IMR-90 (cell line): ENCODE results near the gene MAEA. TPM values are rescaled to one million over a fixed set of nuclear protein-coding genes. Genes with fewer than 3 reads are reported as not detected.

Experiments
- ATAC-seq: fragments of 200-7000 bp; cut with Tn5 transposase; 2 replicates; pipeline ENCODE4 v1.9.1; 2020; ENCODE audit warnings: low read depth, mild to moderate bottlenecking, moderate library complexity
- BruUV-seq: library from RNA; stranded (reverse); fragments of 400-500 nt; replicated peaks from 2 replicates; lab custom pipeline; 2021; lab: Mats Ljungman, UMichigan
- CTCF ChIA-PET: fragments of 300-600 bp; formaldehyde crosslinking; extraction: SDS; loops from one replicate; lab custom pipeline; 2021; ENCODE audit warnings: antibody characterized with exemption; lab: Yijun Ruan, JAX
- POLR2A ChIA-PET: fragments of 300-600 bp; sonication (Branson Sonifier 250); formaldehyde crosslinking; loops from one replicate; lab custom pipeline; 2022; ENCODE audit warnings: antibody characterized with exemption; ENCODE audit not compliant: unreplicated experiment; lab: Charles Lee
- DNase-seq: peaks from one replicate; pipeline ENCODE4 v3.0.0; 2013
- H2AFZ ChIP-seq: replicated peaks from 2 replicates; pipeline ENCODE3; 2013; ENCODE audit warnings: low read length, mild to moderate bottlenecking; ENCODE audit not compliant: poor library complexity
- H2AK5ac ChIP-seq: 2 replicates; pipeline ENCODE4 v1.6.1; 2013; ENCODE audit warnings: low read depth, low read length, inconsistent platforms
- H2AK9ac ChIP-seq: replicated peaks from 2 replicates; pipeline ENCODE3; 2013; ENCODE audit warnings: mild to moderate bottlenecking, low read depth, low read length, moderate library complexity; ENCODE audit not compliant: poor library complexity
- H2BK120ac ChIP-seq: 2 replicates; pipeline ENCODE4 v1.6.1; 2013; ENCODE audit warnings: low read depth, low read length, inconsistent platforms
- H2BK15ac ChIP-seq: 3 replicates; pipeline ENCODE4 v1.6.1; 2013; ENCODE audit warnings: low read depth, low read length, inconsistent platforms
- H2BK20ac ChIP-seq: 2 replicates; pipeline ENCODE4 v1.6.1; 2013; ENCODE audit warnings: low read depth, mild to moderate bottlenecking, inconsistent platforms, low read length, moderate library complexity
- H2BK5ac ChIP-seq: 2 replicates; pipeline ENCODE4 v1.6.1; 2013; ENCODE audit warnings: mild to moderate bottlenecking, low read depth, low read length, inconsistent platforms; ENCODE audit not compliant: poor library complexity, severe bottlenecking
- H3K14ac ChIP-seq: replicated peaks from 2 replicates; pipeline ENCODE4 v1.6.1; 2013; ENCODE audit warnings: low read depth, low read length, inconsistent platforms
- H3K18ac ChIP-seq: 2 replicates; pipeline ENCODE4 v1.6.1; 2013; ENCODE audit warnings: low read depth, low read length, control low read depth
- H3K23ac ChIP-seq: 2 replicates; pipeline ENCODE4 v1.6.1; 2013; ENCODE audit warnings: low read depth, low read length, inconsistent platforms
- H3K27ac ChIP-seq: 2 replicates; pipeline ENCODE4 v1.5.1; 2013; ENCODE audit warnings: mild to moderate bottlenecking, control low read depth, low read length; ENCODE audit not compliant: insufficient read depth
- H3K27me3 ChIP-seq: 2 replicates; pipeline ENCODE4 v1.6.1; 2013; ENCODE audit warnings: low read length; ENCODE audit not compliant: control insufficient read depth, insufficient read depth
- H3K36me3 ChIP-seq: 2 replicates; pipeline ENCODE4 v1.6.1; 2013; ENCODE audit warnings: low read length, mixed read lengths; ENCODE audit not compliant: control insufficient read depth, insufficient read depth
- H3K4ac ChIP-seq: 2 replicates; pipeline ENCODE4 v1.6.1; 2013; ENCODE audit warnings: low read depth, low read length, inconsistent platforms
- H3K4me1 ChIP-seq: 2 replicates; pipeline ENCODE4 v1.6.1; 2013; ENCODE audit warnings: low read length, mixed read lengths; ENCODE audit not compliant: control insufficient read depth, insufficient read depth
- H3K4me2 ChIP-seq: 2 replicates; pipeline ENCODE4 v1.6.1; 2013; ENCODE audit warnings: low read depth, mild to moderate bottlenecking, control low read depth, low read length, moderate library complexity
- H3K4me3 ChIP-seq: 2 replicates; pipeline ENCODE4 v1.5.1; 2013; ENCODE audit warnings: low read depth, mild to moderate bottlenecking, control low read depth, low read length, moderate library complexity; ENCODE audit not compliant: insufficient read depth
- H3K56ac ChIP-seq: 2 replicates; pipeline ENCODE4 v1.6.1; 2013; ENCODE audit warnings: low read length, inconsistent platforms; ENCODE audit not compliant: insufficient read depth; ENCODE audit errors: extremely low read depth
- H3K79me1 ChIP-seq, 2 experiments: 2 replicates each; pipeline ENCODE4 v1.6.1; 2013; ENCODE audit warnings: low read length in 2 of 2, inconsistent platforms in 1 of 2, low read depth in 1 of 2
- H3K9ac ChIP-seq: 2 replicates; pipeline ENCODE4 v1.6.1; 2013; ENCODE audit warnings: low read depth, low read length, control low read depth
- H3K9me1 ChIP-seq: 2 replicates; pipeline ENCODE4 v1.6.1; 2013; ENCODE audit warnings: low read length, inconsistent platforms; ENCODE audit not compliant: insufficient read depth
- H3K9me3 ChIP-seq: 2 replicates; pipeline ENCODE4 v1.6.1; 2013; ENCODE audit warnings: low read length; ENCODE audit not compliant: control insufficient read depth, insufficient read depth
- H4K20me1 ChIP-seq: 2 replicates; pipeline ENCODE4 v1.6.1; 2013; ENCODE audit warnings: low read length, inconsistent platforms; ENCODE audit not compliant: insufficient read depth
- H4K5ac ChIP-seq: 2 replicates; pipeline ENCODE4 v1.6.1; 2013; ENCODE audit warnings: mild to moderate bottlenecking, low read depth, low read length, control low read depth
- H4K8ac ChIP-seq, 2 experiments: 2 replicates each; pipeline ENCODE4 v1.6.1; 2013; ENCODE audit warnings: low read depth in 2 of 2, low read length in 2 of 2, control low read depth in 1 of 2, inconsistent platforms in 1 of 2
- H4K91ac ChIP-seq: 2 replicates; pipeline ENCODE4 v1.6.1; 2013; ENCODE audit warnings: low read depth, low read length, inconsistent platforms; ENCODE audit not compliant: insufficient read depth
- CEBPB ChIP-seq: IDR thresholded peaks from 2 replicates; pipeline ENCODE4 v1.6.1; 2012; ENCODE audit warnings: low read depth, low read length, improper control_type of control experiment
- CHD1 ChIP-seq: IDR thresholded peaks from 2 replicates; pipeline ENCODE4 v1.6.1; 2012; ENCODE audit warnings: low read depth, low read length, improper control_type of control experiment
- CTCF ChIP-seq: conservative IDR thresholded peaks from 2 replicates; pipeline ENCODE4 v1.5.1; 2012; ENCODE audit warnings: mild to moderate bottlenecking, low read depth, low read length, improper control_type of control experiment
- ELK1 ChIP-seq: fragments of 150-350 bp; IDR thresholded peaks from 2 replicates; pipeline ENCODE4 v1.6.1; 2016; ENCODE audit warnings: low read depth, mild to moderate bottlenecking, low read length, moderate library complexity, borderline replicate concordance
- FOS ChIP-seq: fragments of 150-350 bp; IDR thresholded peaks from 2 replicates; pipeline ENCODE4 v1.6.1; 2016; ENCODE audit warnings: low read depth, low read length
- MAFK ChIP-seq: IDR thresholded peaks from 2 replicates; pipeline ENCODE4 v1.6.1; 2012; ENCODE audit warnings: low read depth, low read length, improper control_type of control experiment
- MAZ ChIP-seq: IDR thresholded peaks from 2 replicates; pipeline ENCODE4 v1.6.1; 2012; ENCODE audit warnings: low read depth, mild to moderate bottlenecking, low read length, improper control_type of control experiment, moderate library complexity, borderline replicate concordance
- NFE2L2 ChIP-seq: fragments of 150-350 bp; IDR thresholded peaks from 2 replicates; pipeline ENCODE4 v1.6.1; 2016; ENCODE audit warnings: low read depth, mild to moderate bottlenecking, low read length
- RFX5 ChIP-seq: IDR thresholded peaks from 2 replicates; pipeline ENCODE4 v1.8.0; 2012; ENCODE audit warnings: low read depth, mild to moderate bottlenecking, low read length, moderate library complexity
- WGBS, 2 experiments: methylation state at CpG; one replicate each; pipeline versions ENCODE4 v1.1.5 to v1.1.7; 2013; ENCODE audit warnings: missing lambda C conversion rate in 2 of 2; ENCODE audit not compliant: insufficient read length in 1 of 2; ENCODE audit errors: extremely low coverage in 2 of 2; 5-methylcytosine and 5-hydroxymethylcytosine counted together
- dilution Hi-C: fragments of 300-500 bp; cut with HindIII; formaldehyde crosslinking; loops from one replicate; pipeline ENCODE4 v1.14.3; 2018; ENCODE audit warnings: low sequenced_read_pairs; ENCODE audit not compliant: unreplicated experiment
- in situ Hi-C: fragments of 300-500 bp; cut with MboI; formaldehyde crosslinking; loops from 3 replicates; pipeline ENCODE4 v1.14.3; 2019; ENCODE audit warnings: low sequenced_read_pairs, inconsistent platforms, mixed read lengths
- intact Hi-C: fragments of 100-400 bp; cut with micrococcal nuclease; formaldehyde crosslinking; loops from 2 replicates; pipeline ENCODE4 v1.10.0; 2022
- polyA plus RNA-seq, 3 experiments: library from polyadenylated mRNA; depleted of rRNA; stranded (reverse); fragments of >200 nt; gene quantifications; 2 replicates each; pipeline ENCODE4 v1.2.3, GENCODE V29; 2012; ENCODE audit warnings: low replicate concordance in 1 of 3
- total RNA-seq: library from RNA; depleted of rRNA; stranded (reverse); fragments of >200 nt; gene quantifications from 2 replicates; pipeline ENCODE4 v1.2.3, GENCODE V29; 2012

The MAEA gene
- total and polyA plus RNA-seq, 2 of the 4 experiments (the other 2 are of a cell fraction), result 61.5 to 108 TPM

- Histone ChIP-seq H3K9me3 (no peaks in the 10 kb centered on the region), H3K14ac (no peak overlapping the region), H4K5ac (no peak overlapping the region), H3K4me2 (no peak overlapping the region), H2BK120ac (no peak overlapping the region), H3K27me3 (no peaks in the 10 kb centered on the region), H4K20me1 (peaks cover 93% of the 10 kb centered on the region), H3K79me1 (peaks cover 6 to 70% of the 10 kb centered on the region in 2 experiments; a peak in 3 of 4 replicates), H3K9ac (no peak overlapping the region), H3K56ac (no peak overlapping the region), H2BK5ac (no peak overlapping the region), H3K27ac (no peak overlapping the region), H2AFZ (no peak overlapping the region), H3K4me3 (no peak overlapping the region), H3K23ac (no peak overlapping the region), H2BK15ac (no peak overlapping the region), H2BK20ac (no peak overlapping the region), H4K8ac (no peak overlapping the region), H2AK5ac (no peak overlapping the region), H3K4ac (no peak overlapping the region), H3K4me1 (peaks cover 16% of the 10 kb centered on the region), H2AK9ac (no peak overlapping the region), H3K9me1 (peaks cover 34% of the 10 kb centered on the region), H4K91ac (no peak overlapping the region), H3K18ac (no peak overlapping the region), H3K36me3 (peaks cover 35% of the 10 kb centered on the region)
- intact Hi-C loops, result no loop called here
- TF ChIP-seq FOS (no peak), MAFK (no peak), MAZ (no peak), CTCF (no peak), CHD1 (no peak), NFE2L2 (no peak), ELK1 (no peak), RFX5 (no peak), CEBPB (no peak)
- DNase-seq, result no peak
- CTCF ChIA-PET, result no interaction called here
- no TSS peak for BruUV-seq
- ATAC-seq, result no peak
- dilution Hi-C loops, result no loop called here
- in situ Hi-C loops, result no loop called here
- POLR2A ChIA-PET, result no interaction called here
- 94% methylated on average over 20 of the region's 30 CpGs; no CpG with 5 or more reads in 1 of the 2 experiments for WGBS, 2 experiments
These were observed 46.9 kb upstream of the MAEA start for GRCh38 chr4:1242506-1243450.
